GM18505 (cell line): ENCODE results near the gene TUT4.

ENCODE experiments used
- ATAC-seq: cut with Tn5 transposase; IDR thresholded peaks from one replicate; pipeline ENCODE4 v1.9.1; 2021; ENCODE audit not compliant: unreplicated experiment
- POLR2A ChIP-seq: IDR thresholded peaks from 4 replicates; pipeline ENCODE4 v1.6.1; 2011; ENCODE audit warnings: borderline replicate concordance; ENCODE audit not compliant: insufficient read depth, insufficient read length; ENCODE audit errors: extremely low read depth

The TUT4 gene

GRCh38 chr1:52562766-52563165 lies 9.9 kb upstream of the TUT4 start:
- TF ChIP-seq POLR2A: no peak
- ATAC-seq: no peak

GRCh38 chr1:52559875-52560274 lies 7.0 kb upstream of the TUT4 start:
- TF ChIP-seq POLR2A: no peak
- no peak for ATAC-seq

GRCh38 chr1:52558941-52559340 lies 6.0 kb upstream of the TUT4 start:
- no peak for ATAC-seq
- TF ChIP-seq POLR2A: no peak

- no peak for ATAC-seq
- TF ChIP-seq POLR2A: no peak
These were observed 3.9 kb upstream of the TUT4 start for GRCh38 chr1:52556641-52557360.

- no peak for TF ChIP-seq POLR2A
- no peak for ATAC-seq
These were observed 1.9 kb upstream of the TUT4 start for GRCh38 chr1:52554756-52555155.

GRCh38 chr1:52554267-52554640 lies 1.4 kb upstream of the TUT4 start:
- no peak for ATAC-seq
- TF ChIP-seq POLR2A: no peak

- TF ChIP-seq POLR2A: peak; percentile 62
- ATAC-seq: peak; percentile 68
These were observed 722 bp upstream of the TUT4 start for GRCh38 chr1:52553362-52554266.

- no peak for TF ChIP-seq POLR2A
- peak; percentile 28 for ATAC-seq
These were observed 722 bp downstream of the TUT4 start for GRCh38 chr1:52552236-52552504.

GRCh38 chr1:52551507-52552235 lies 1.2 kb downstream of the TUT4 start:
- no peak for ATAC-seq
- no peak for TF ChIP-seq POLR2A

- ATAC-seq: no peak
- no peak for TF ChIP-seq POLR2A
These were observed 2.4 kb downstream of the TUT4 start for GRCh38 chr1:52550447-52550846.

GRCh38 chr1:52549267-52549666 lies 3.6 kb downstream of the TUT4 start:
- no peak for ATAC-seq
- TF ChIP-seq POLR2A: no peak

GRCh38 chr1:52546852-52547251 lies 6.0 kb downstream of the TUT4 start:
- no peak for ATAC-seq
- no peak for TF ChIP-seq POLR2A

GRCh38 chr1:52544665-52545525 lies 8.0 kb downstream of the TUT4 start:
- no peak for TF ChIP-seq POLR2A
- no peak for ATAC-seq

- no peak for ATAC-seq
- no peak for TF ChIP-seq POLR2A
These were observed 10.7 kb downstream of the TUT4 start for GRCh38 chr1:52542085-52542688.
